WTC11 (cell line): ENCODE measurements around the gene DNAH9. TPM values are rescaled to one million over a fixed set of nuclear protein-coding genes. Genes with fewer than 3 reads are reported as not detected.

Source experiments
- ATAC-seq: fragments of 200-7000 bp; cut with Tn5 transposase; 2 replicates; pipeline ENCODE4 v1.10.0; 2021; ENCODE audit warnings: mild to moderate bottlenecking, moderate library complexity
- CTCF ChIA-PET: fragments of 300-600 bp; sonication (Branson Sonifier 250); formaldehyde crosslinking; loops from one replicate; lab custom pipeline; 2021; ENCODE audit warnings: antibody characterized with exemption; lab: Charles Lee
- POLR2A ChIA-PET: fragments of 350-600 bp; sonication (Branson Sonifier 250); formaldehyde crosslinking; loops from one replicate; lab custom pipeline; 2021; ENCODE audit warnings: antibody characterized with exemption; lab: Charles Lee
- DNase-seq: peaks from one replicate; pipeline ENCODE4 v3.0.0; 2021; ENCODE audit warnings: low spot score
- H3K27ac Mint-ChIP-seq: 2 replicates; pipeline ENCODE4 v1.8.0; 2021; ENCODE audit warnings: mixed read lengths
- H3K27me3 Mint-ChIP-seq: 2 replicates; pipeline ENCODE4 v1.8.0; 2021; ENCODE audit warnings: low read depth, mild to moderate bottlenecking, moderate library complexity, mixed read lengths
- H3K36me3 Mint-ChIP-seq: 2 replicates; pipeline ENCODE4 v1.8.0; 2021; ENCODE audit warnings: mixed read lengths
- H3K4me1 Mint-ChIP-seq: 2 replicates; pipeline ENCODE4 v1.8.0; 2022; ENCODE audit warnings: mixed read lengths
- H3K4me3 Mint-ChIP-seq: 2 replicates; pipeline ENCODE4 v1.8.0; 2021; ENCODE audit warnings: mild to moderate bottlenecking, moderate library complexity, mixed read lengths
- H3K9me3 Mint-ChIP-seq: 2 replicates; pipeline ENCODE4 v1.8.0; 2021; ENCODE audit warnings: mixed read lengths
- EMX1 ChIP-seq: fragments of 250-450 bp; sonication (Bioruptor Pico); IDR thresholded peaks from 2 replicates; pipeline ENCODE4 v1.8.0; 2021; ENCODE audit warnings: mild to moderate bottlenecking
- FOXJ3 ChIP-seq: sonication (generic); formaldehyde crosslinking; IDR thresholded peaks from 2 replicates; pipeline ENCODE4 v1.9.0; 2021; ENCODE audit warnings: missing genetic modification reagents, mild to moderate bottlenecking, borderline replicate concordance
- ZNF671 ChIP-seq: fragments of 250-450 bp; sonication (Bioruptor Pico); IDR thresholded peaks from 2 replicates; pipeline ENCODE4 v1.8.0; 2021; ENCODE audit warnings: mild to moderate bottlenecking
- total RNA-seq: library from RNA; stranded (reverse); gene quantifications from 3 replicates; pipeline ENCODE4 v1.2.3, GENCODE V29; 2021
- TF ChIP-seq, protein P1 (sequence below): fragments of 250-450 bp; sonication (Bioruptor Pico); IDR thresholded peaks from 2 replicates; pipeline ENCODE4 v1.9.0; 2021; ENCODE audit warnings: mild to moderate bottlenecking
- TF ChIP-seq, protein P2 (sequence below): fragments of 250-450 bp; sonication (Bioruptor Pico); IDR thresholded peaks from 2 replicates; pipeline ENCODE4 v1.8.0; 2021; ENCODE audit warnings: mild to moderate bottlenecking
- TF ChIP-seq, protein P3 (sequence below): fragments of 200-600 bp; IDR thresholded peaks from 2 replicates; pipeline ENCODE4 v1.8.0; 2022; ENCODE audit warnings: antibody characterized with exemption
- TF ChIP-seq, protein P4 (sequence below): fragments of 250-450 bp; sonication (Bioruptor Pico); IDR thresholded peaks from 2 replicates; pipeline ENCODE4 v1.9.0; 2021; ENCODE audit warnings: mild to moderate bottlenecking, borderline replicate concordance

Gene DNAH9
- total RNA-seq, 1 experiment from 2014 or later, result 0.31 TPM

DNA sequence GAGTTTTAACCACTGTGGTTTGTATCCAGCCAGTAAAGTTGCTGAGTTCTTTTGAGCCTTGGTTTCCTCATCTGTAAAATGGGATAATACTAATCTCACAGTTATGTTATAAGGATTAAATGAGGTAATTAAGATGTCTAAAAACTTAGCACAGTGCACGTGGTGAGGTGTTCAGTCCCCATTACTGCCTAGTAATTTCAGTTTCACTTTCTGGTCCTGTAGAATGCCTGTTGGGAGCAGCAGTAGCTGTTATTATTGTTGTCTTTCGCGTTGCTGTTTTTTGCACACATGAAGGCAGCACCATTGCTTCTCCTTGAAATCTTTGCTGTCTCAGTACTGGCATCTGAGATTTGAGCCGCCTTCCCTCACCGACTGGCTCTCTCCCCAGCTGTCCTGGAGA is 182.4 kb downstream of the DNAH9 start (continued):
- TF ChIP-seq ZNF671 (CRISPR knock-in tag) (no peak), EMX1 (CRISPR knock-in tag) (no peak)

DNA sequence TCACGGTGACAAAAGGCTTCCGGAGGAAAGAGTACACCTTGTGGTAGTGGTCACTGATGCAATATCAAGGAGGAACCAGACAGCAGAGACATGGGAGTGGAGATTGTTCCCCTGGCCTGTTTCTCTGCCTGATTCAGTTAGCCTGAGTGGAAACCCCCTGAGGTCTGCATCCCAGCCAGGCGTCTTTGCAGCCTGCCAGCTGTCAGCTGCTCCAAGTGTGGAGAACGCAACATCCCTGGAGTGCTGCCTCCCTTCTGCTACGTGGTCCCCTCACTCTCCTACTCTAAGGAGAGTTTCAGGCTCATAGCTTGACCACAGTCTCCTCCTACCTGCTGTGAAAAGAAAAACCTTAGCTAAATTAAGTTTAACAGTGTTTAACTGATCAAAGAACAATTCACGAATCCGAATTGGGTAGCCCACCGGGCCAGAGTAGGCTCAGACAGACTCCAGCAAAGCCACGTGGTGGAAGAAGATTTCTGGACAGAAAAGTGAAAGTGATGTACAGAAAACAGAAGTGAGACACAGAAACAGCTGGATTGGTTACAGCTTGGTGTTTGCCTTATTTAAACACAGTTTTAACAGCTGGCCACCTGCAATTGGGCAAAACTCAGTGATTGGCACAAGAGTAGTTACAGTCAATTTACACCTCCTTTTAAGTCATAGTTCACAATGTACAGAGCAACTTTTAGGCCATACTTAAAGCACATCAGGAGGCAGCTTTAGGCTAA is 188.6 kb downstream of the DNAH9 start:
- POLR2A ChIA-PET, result no interaction called here
- CTCF ChIA-PET, result no interaction called here
- H3K4me3 Mint-ChIP-seq, result no peak overlapping the region

More for the DNA sequence above, 188.6 kb downstream of the DNAH9 start:
- TF ChIP-seq, protein P1, sequence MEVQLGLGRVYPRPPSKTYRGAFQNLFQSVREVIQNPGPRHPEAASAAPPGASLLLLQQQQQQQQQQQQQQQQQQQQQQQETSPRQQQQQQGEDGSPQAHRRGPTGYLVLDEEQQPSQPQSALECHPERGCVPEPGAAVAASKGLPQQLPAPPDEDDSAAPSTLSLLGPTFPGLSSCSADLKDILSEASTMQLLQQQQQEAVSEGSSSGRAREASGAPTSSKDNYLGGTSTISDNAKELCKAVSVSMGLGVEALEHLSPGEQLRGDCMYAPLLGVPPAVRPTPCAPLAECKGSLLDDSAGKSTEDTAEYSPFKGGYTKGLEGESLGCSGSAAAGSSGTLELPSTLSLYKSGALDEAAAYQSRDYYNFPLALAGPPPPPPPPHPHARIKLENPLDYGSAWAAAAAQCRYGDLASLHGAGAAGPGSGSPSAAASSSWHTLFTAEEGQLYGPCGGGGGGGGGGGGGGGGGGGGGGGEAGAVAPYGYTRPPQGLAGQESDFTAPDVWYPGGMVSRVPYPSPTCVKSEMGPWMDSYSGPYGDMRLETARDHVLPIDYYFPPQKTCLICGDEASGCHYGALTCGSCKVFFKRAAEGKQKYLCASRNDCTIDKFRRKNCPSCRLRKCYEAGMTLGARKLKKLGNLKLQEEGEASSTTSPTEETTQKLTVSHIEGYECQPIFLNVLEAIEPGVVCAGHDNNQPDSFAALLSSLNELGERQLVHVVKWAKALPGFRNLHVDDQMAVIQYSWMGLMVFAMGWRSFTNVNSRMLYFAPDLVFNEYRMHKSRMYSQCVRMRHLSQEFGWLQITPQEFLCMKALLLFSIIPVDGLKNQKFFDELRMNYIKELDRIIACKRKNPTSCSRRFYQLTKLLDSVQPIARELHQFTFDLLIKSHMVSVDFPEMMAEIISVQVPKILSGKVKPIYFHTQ (CRISPR knock-in tag), result no peak
- TF ChIP-seq, protein P2, sequence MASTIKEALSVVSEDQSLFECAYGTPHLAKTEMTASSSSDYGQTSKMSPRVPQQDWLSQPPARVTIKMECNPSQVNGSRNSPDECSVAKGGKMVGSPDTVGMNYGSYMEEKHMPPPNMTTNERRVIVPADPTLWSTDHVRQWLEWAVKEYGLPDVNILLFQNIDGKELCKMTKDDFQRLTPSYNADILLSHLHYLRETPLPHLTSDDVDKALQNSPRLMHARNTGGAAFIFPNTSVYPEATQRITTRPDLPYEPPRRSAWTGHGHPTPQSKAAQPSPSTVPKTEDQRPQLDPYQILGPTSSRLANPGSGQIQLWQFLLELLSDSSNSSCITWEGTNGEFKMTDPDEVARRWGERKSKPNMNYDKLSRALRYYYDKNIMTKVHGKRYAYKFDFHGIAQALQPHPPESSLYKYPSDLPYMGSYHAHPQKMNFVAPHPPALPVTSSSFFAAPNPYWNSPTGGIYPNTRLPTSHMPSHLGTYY (CRISPR knock-in tag), result no peak
- TF ChIP-seq, protein P3, sequence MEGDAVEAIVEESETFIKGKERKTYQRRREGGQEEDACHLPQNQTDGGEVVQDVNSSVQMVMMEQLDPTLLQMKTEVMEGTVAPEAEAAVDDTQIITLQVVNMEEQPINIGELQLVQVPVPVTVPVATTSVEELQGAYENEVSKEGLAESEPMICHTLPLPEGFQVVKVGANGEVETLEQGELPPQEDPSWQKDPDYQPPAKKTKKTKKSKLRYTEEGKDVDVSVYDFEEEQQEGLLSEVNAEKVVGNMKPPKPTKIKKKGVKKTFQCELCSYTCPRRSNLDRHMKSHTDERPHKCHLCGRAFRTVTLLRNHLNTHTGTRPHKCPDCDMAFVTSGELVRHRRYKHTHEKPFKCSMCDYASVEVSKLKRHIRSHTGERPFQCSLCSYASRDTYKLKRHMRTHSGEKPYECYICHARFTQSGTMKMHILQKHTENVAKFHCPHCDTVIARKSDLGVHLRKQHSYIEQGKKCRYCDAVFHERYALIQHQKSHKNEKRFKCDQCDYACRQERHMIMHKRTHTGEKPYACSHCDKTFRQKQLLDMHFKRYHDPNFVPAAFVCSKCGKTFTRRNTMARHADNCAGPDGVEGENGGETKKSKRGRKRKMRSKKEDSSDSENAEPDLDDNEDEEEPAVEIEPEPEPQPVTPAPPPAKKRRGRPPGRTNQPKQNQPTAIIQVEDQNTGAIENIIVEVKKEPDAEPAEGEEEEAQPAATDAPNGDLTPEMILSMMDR, result no peak
- TF ChIP-seq, protein P4, sequence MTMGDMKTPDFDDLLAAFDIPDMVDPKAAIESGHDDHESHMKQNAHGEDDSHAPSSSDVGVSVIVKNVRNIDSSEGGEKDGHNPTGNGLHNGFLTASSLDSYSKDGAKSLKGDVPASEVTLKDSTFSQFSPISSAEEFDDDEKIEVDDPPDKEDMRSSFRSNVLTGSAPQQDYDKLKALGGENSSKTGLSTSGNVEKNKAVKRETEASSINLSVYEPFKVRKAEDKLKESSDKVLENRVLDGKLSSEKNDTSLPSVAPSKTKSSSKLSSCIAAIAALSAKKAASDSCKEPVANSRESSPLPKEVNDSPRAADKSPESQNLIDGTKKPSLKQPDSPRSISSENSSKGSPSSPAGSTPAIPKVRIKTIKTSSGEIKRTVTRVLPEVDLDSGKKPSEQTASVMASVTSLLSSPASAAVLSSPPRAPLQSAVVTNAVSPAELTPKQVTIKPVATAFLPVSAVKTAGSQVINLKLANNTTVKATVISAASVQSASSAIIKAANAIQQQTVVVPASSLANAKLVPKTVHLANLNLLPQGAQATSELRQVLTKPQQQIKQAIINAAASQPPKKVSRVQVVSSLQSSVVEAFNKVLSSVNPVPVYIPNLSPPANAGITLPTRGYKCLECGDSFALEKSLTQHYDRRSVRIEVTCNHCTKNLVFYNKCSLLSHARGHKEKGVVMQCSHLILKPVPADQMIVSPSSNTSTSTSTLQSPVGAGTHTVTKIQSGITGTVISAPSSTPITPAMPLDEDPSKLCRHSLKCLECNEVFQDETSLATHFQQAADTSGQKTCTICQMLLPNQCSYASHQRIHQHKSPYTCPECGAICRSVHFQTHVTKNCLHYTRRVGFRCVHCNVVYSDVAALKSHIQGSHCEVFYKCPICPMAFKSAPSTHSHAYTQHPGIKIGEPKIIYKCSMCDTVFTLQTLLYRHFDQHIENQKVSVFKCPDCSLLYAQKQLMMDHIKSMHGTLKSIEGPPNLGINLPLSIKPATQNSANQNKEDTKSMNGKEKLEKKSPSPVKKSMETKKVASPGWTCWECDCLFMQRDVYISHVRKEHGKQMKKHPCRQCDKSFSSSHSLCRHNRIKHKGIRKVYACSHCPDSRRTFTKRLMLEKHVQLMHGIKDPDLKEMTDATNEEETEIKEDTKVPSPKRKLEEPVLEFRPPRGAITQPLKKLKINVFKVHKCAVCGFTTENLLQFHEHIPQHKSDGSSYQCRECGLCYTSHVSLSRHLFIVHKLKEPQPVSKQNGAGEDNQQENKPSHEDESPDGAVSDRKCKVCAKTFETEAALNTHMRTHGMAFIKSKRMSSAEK, result no peak
- no peak for TF ChIP-seq FOXJ3
- TF ChIP-seq, all 79 proteins: peak for 0
- no peak overlapping the region for H3K27ac Mint-ChIP-seq
- H3K36me3 Mint-ChIP-seq, result peaks cover 31% of the 10 kb centered on the region
- no peaks in the 10 kb centered on the region for H3K4me1 Mint-ChIP-seq
- DNase-seq (no peak), ATAC-seq (no peak)
- H3K9me3 Mint-ChIP-seq, result peaks cover 66% of the 10 kb centered on the region
- no peaks in the 10 kb centered on the region; the same call in 1 of the 2 replicates for H3K27me3 Mint-ChIP-seq
